H1 (cell line): ENCODE results near the gene NUP210L. TPM values are rescaled to one million over a fixed set of nuclear protein-coding genes. Genes with fewer than 3 reads are reported as not detected.

Source experiments
- microRNA counts: library from miRNA; unstranded; fragments of <30 nt; microRNA quantifications from one replicate; lab custom pipeline; 2015
- microRNA-seq, 2 experiments: library from miRNA; unstranded; fragments of <30 nt; microRNA quantifications; one replicate each; pipeline versions ENCODE4 to v1.2.0, GENCODE V29; 2016 to 2020; ENCODE audit warnings: borderline microRNAs expressed in 2 of 2, borderline number of aligned reads in 2 of 2, borderline replicate concordance in 1 of 2
- polyA plus RNA-seq, 7 experiments: library from polyadenylated mRNA; depleted of rRNA in 3 of 7; stranded (reverse) in 5 of 7; unstranded in 2 of 7; fragments of >200 nt in 5 of 7; fragments of 200-250 nt in 2 of 7; gene quantifications; 1 replicate in 5 of 7; 2 replicates in 1 of 7; 4 replicates in 1 of 7; pipeline versions ENCODE4 v1.2.1 to v1.2.3, GENCODE V29; 2011 to 2013; ENCODE audit warnings: missing spikeins in 2 of 7, mixed read lengths in 2 of 7
- small RNA-seq: library from polyadenylated mRNA; stranded (forward); fragments of <200 nt; extraction: miRNeasy Mini kit (QIAGEN cat#:217004); gene quantifications from one replicate; pipeline ENCODE3, GENCODE V24; 2013; ENCODE audit not compliant: insufficient read depth
- total RNA-seq: library from RNA; stranded (reverse); fragmentation: NEBNext Ultra II Directional; extraction: Animal tissue kit (Norgen Biotek cat#: 25700); gene quantifications from 2 replicates; pipeline ENCODE4 v1.2.1, GENCODE V29; 2021

Gene NUP210L
- total and polyA plus RNA-seq, 2 of the 8 experiments (the other 6 are each of a cell fraction or from before 2014, with no cell fraction given): not detected

MicroRNA genes within 50 kb of the gene (microRNA counts, 767-probe panel; counts per million panel counts)
- 879 counts per million, percentile 95 among the panel's probes with 10 or more counts for microRNA hsa-miR-190b (lab: Ali Mortazavi, UCI)

Small RNAs within 50 kb of the gene (microRNA-seq; reads per million reads assigned to microRNA genes)
- 0 to 0.20 reads per million in 2 experiments for gene MIR190B
- 0 to 0.20 reads per million in 2 experiments for gene MIR5698
- 0.20 to 0.46 reads per million in 2 experiments for gene MIR6737

Small RNAs within 50 kb of the gene (small RNA-seq; reads per million reads assigned to genes)
- gene MIR190B (3.9 reads per million, percentile 51 among the genes with 10 or more reads in this experiment), gene MIR5698 (not detected), gene MIR6737 (2.2 reads per million, percentile 22 among the genes with 10 or more reads in this experiment), gene RNU6-179P (not detected)

Other genes starting within 250 kb of the NUP210L start
- gene GATAD2B, start 232.1 kb downstream of the NUP210L start, total RNA-seq: 39.1 and 41.5 TPM in 2 replicates
- gene GATAD2B, start 232.1 kb downstream of the NUP210L start, polyA plus RNA-seq (2011; rRNA removed): 8.4 and 9.6 TPM in 2 replicates
- 61.1 and 62.8 TPM in 2 replicates for gene DENND4B, start 208.4 kb downstream of the NUP210L start, total RNA-seq
- gene DENND4B, start 208.4 kb downstream of the NUP210L start, polyA plus RNA-seq (2011; rRNA removed): 45.6 and 80.8 TPM in 2 replicates
- 28.6 and 33.7 TPM in 2 replicates for gene CRTC2, start 196.5 kb downstream of the NUP210L start, total RNA-seq
- gene CRTC2, start 196.5 kb downstream of the NUP210L start, polyA plus RNA-seq (2011; rRNA removed): 34.3 and 38.8 TPM in 2 replicates
- gene SLC39A1, start 191.5 kb downstream of the NUP210L start, total RNA-seq: 238 and 244 TPM in 2 replicates
- 318 and 337 TPM in 2 replicates for gene SLC39A1, start 191.5 kb downstream of the NUP210L start, polyA plus RNA-seq (2011; rRNA removed)
- 34.4 and 37.2 TPM in 2 replicates for gene CREB3L4, start 187.2 kb downstream of the NUP210L start, total RNA-seq
- gene CREB3L4, start 187.2 kb downstream of the NUP210L start, polyA plus RNA-seq (2011; rRNA removed): 50.2 and 54.0 TPM in 2 replicates
- gene JTB, start 177.4 kb downstream of the NUP210L start, total RNA-seq: 91.1 and 93.0 TPM in 2 replicates
- gene JTB, start 177.4 kb downstream of the NUP210L start, polyA plus RNA-seq (2011; rRNA removed): 122 and 136 TPM in 2 replicates
- 157 TPM in 2 replicates for gene RAB13, start 168.7 kb downstream of the NUP210L start, total RNA-seq
- gene RAB13, start 168.7 kb downstream of the NUP210L start, polyA plus RNA-seq (2011; rRNA removed): 65.7 and 70.5 TPM in 2 replicates
- gene RPS27, start 164.3 kb downstream of the NUP210L start, total RNA-seq: 1,810 and 1,941 TPM in 2 replicates
- 2,224 and 3,155 TPM in 2 replicates for gene RPS27, start 164.3 kb downstream of the NUP210L start, polyA plus RNA-seq (2011; rRNA removed)
- 572 and 586 TPM in 2 replicates for gene TPM3, start 37.0 kb upstream of the NUP210L start, total RNA-seq
- gene TPM3, start 37.0 kb upstream of the NUP210L start, polyA plus RNA-seq (2011; rRNA removed): 213 and 278 TPM in 2 replicates
- gene CFAP141, start 51.3 kb upstream of the NUP210L start, total RNA-seq: not detected in 2 replicates
- not detected in 2 replicates for gene CFAP141, start 51.3 kb upstream of the NUP210L start, polyA plus RNA-seq (2011; rRNA removed)
- gene UBAP2L, start 65.9 kb upstream of the NUP210L start, total RNA-seq: 253 and 254 TPM in 2 replicates
- 303 and 349 TPM in 2 replicates for gene UBAP2L, start 65.9 kb upstream of the NUP210L start, polyA plus RNA-seq (2011; rRNA removed)
- gene HAX1, start 117.6 kb upstream of the NUP210L start, total RNA-seq: 73.7 and 82.2 TPM in 2 replicates
- 111 and 115 TPM in 2 replicates for gene HAX1, start 117.6 kb upstream of the NUP210L start, polyA plus RNA-seq (2011; rRNA removed)
- not detected in 2 replicates for gene AQP10, start 166.0 kb upstream of the NUP210L start, total RNA-seq
- not detected in 2 replicates for gene AQP10, start 166.0 kb upstream of the NUP210L start, polyA plus RNA-seq (2011; rRNA removed)
- 59.3 and 61.4 TPM in 2 replicates for gene ATP8B2, start 170.5 kb upstream of the NUP210L start, total RNA-seq
- 70.1 and 98.5 TPM in 2 replicates for gene ATP8B2, start 170.5 kb upstream of the NUP210L start, polyA plus RNA-seq (2011; rRNA removed)